NCI-H1048 (cell line): ENCODE data around the gene PCBP3.
"Not testable (repeated sequence)": the region's sequence is repeated elsewhere in the genome, so short reads cannot be mapped to it uniquely, and the experiment has no call there.

ENCODE experiments used
- DNase-seq: peaks from one replicate; lab custom pipeline; 2025; lab: John Stamatoyannopoulos, UW

PCBP3 gene

GRCh38 chr21:45678790-45679189 is 35.3 kb downstream of the PCBP3 start:
- DNase-seq, result not testable (repeated sequence)

GRCh38 chr21:45680215-45680614 is 36.7 kb downstream of the PCBP3 start:
- no peak for DNase-seq

- DNase-seq, result no peak
Measured at GRCh38 chr21:45695086-45695485, 51.6 kb downstream of the PCBP3 start.

- no peak for DNase-seq
Measured at GRCh38 chr21:45698493-45699184, 55.1 kb downstream of the PCBP3 start.

- DNase-seq, result no peak
Measured at GRCh38 chr21:45699251-45699942, 55.9 kb downstream of the PCBP3 start.

- no peak for DNase-seq
Measured at GRCh38 chr21:45699966-45700365, 56.4 kb downstream of the PCBP3 start.

GRCh38 chr21:45700461-45700860 is 56.9 kb downstream of the PCBP3 start:
- no peak for DNase-seq

- DNase-seq, result no peak
Measured at GRCh38 chr21:45704311-45705108, 61.0 kb downstream of the PCBP3 start.

- no peak for DNase-seq
Measured at GRCh38 chr21:45706299-45706698, 62.8 kb downstream of the PCBP3 start.

- DNase-seq, result no peak
Measured at GRCh38 chr21:45709173-45709572, 65.6 kb downstream of the PCBP3 start.

- DNase-seq, result no peak
Measured at GRCh38 chr21:45709696-45710268, 66.3 kb downstream of the PCBP3 start.

GRCh38 chr21:45710306-45710705 is 66.8 kb downstream of the PCBP3 start:
- not testable (repeated sequence) for DNase-seq

GRCh38 chr21:45713613-45714012 is 70.1 kb downstream of the PCBP3 start:
- no peak for DNase-seq

- DNase-seq, result no peak
Measured at GRCh38 chr21:45715441-45715840, 71.9 kb downstream of the PCBP3 start.

- no peak for DNase-seq
Measured at GRCh38 chr21:45718413-45718812, 74.9 kb downstream of the PCBP3 start.

GRCh38 chr21:45719177-45719802 is 75.8 kb downstream of the PCBP3 start:
- DNase-seq, result no peak

GRCh38 chr21:45720204-45720603 is 76.7 kb downstream of the PCBP3 start:
- DNase-seq, result not testable (repeated sequence)

- DNase-seq, result no peak
Measured at GRCh38 chr21:45721671-45722070, 78.1 kb downstream of the PCBP3 start.

- DNase-seq, result no peak
Measured at GRCh38 chr21:45723049-45723958, 79.8 kb downstream of the PCBP3 start.

- DNase-seq, result no peak
Measured at GRCh38 chr21:45724345-45724961, 80.9 kb downstream of the PCBP3 start.
